GM23338 (cell line): ENCODE results near the gene SRD5A3. TPM values are rescaled to one million over a fixed set of nuclear protein-coding genes. Genes with fewer than 3 reads are reported as not detected.

Source experiments
- ATAC-seq: fragments of 200-7000 bp; cut with Tn5 transposase; 3 replicates; pipeline ENCODE4 v1.9.1; 2020
- DNase-seq: peaks from one replicate; pipeline ENCODE4 v3.0.0-alpha.2; 2015; ENCODE audit warnings: low spot score
- H2AFZ ChIP-seq: fragments of 200-600 bp; sonication (generic); 2 replicates; pipeline ENCODE4 v1.8.0; 2016; ENCODE audit warnings: antibody characterized with exemption, mild to moderate bottlenecking, moderate library complexity
- H3F3A ChIP-seq: fragments of 200-600 bp; sonication (generic); replicated peaks from 2 replicates; pipeline ENCODE4 v1.8.0; 2017; ENCODE audit warnings: antibody characterized with exemption, mixed run types, low read depth
- H3K27ac ChIP-seq: fragments of 200-600 bp; sonication (generic); 2 replicates; pipeline ENCODE4 v1.6.1; 2016; ENCODE audit warnings: low read depth
- H3K27me3 ChIP-seq: fragments of 200-600 bp; sonication (generic); 2 replicates; pipeline ENCODE4 v1.8.0; 2016; ENCODE audit warnings: mild to moderate bottlenecking, mixed run types, moderate library complexity; ENCODE audit not compliant: insufficient read depth
- H3K36me3 ChIP-seq: fragments of 200-600 bp; sonication (generic); 2 replicates; pipeline ENCODE4 v1.8.0; 2016; ENCODE audit warnings: mild to moderate bottlenecking; ENCODE audit not compliant: insufficient read depth
- H3K4me1 ChIP-seq: fragments of 200-600 bp; sonication (generic); 2 replicates; pipeline ENCODE4 v1.8.0; 2016; ENCODE audit warnings: mild to moderate bottlenecking, moderate library complexity; ENCODE audit not compliant: insufficient read depth
- H3K4me2 ChIP-seq: fragments of 200-600 bp; sonication (generic); 2 replicates; pipeline ENCODE4 v1.7.1; 2017; ENCODE audit warnings: mixed run types
- H3K4me3 ChIP-seq: fragments of 200-600 bp; sonication (generic); 2 replicates; pipeline ENCODE4 v1.6.1; 2016; ENCODE audit warnings: mixed run types
- H3K79me2 ChIP-seq: fragments of 200-600 bp; sonication (generic); replicated peaks from 2 replicates; pipeline ENCODE4 v1.8.0; 2017; ENCODE audit warnings: mild to moderate bottlenecking; ENCODE audit not compliant: insufficient read depth
- H3K9me2 ChIP-seq: fragments of 200-600 bp; sonication (generic); 2 replicates; pipeline ENCODE4 v1.8.0; 2017; ENCODE audit not compliant: insufficient read depth
- H4K20me1 ChIP-seq: fragments of 200-600 bp; sonication (generic); replicated peaks from 2 replicates; pipeline ENCODE4 v1.8.0; 2017; ENCODE audit warnings: mild to moderate bottlenecking; ENCODE audit not compliant: insufficient read depth
- H3K27ac Mint-ChIP-seq: 2 replicates; pipeline ENCODE4 v1.8.0; 2020; ENCODE audit warnings: inconsistent platforms, mild to moderate bottlenecking, moderate library complexity, mixed read lengths
- H3K27me3 Mint-ChIP-seq: 3 replicates; pipeline ENCODE4 v1.8.0; 2022; ENCODE audit warnings: low read depth, mild to moderate bottlenecking, moderate library complexity, mixed read lengths, inconsistent platforms; ENCODE audit not compliant: insufficient read depth, poor library complexity
- H3K36me3 Mint-ChIP-seq: 3 replicates; pipeline ENCODE4 v1.8.0; 2021; ENCODE audit warnings: low read depth, mild to moderate bottlenecking, inconsistent platforms, moderate library complexity, mixed read lengths
- H3K4me1 Mint-ChIP-seq: 3 replicates; pipeline ENCODE4 v1.8.0; 2020; ENCODE audit warnings: mild to moderate bottlenecking, inconsistent platforms, mixed read lengths
- H3K4me3 Mint-ChIP-seq: 3 replicates; pipeline ENCODE4 v1.8.0; 2021; ENCODE audit warnings: moderate library complexity, mild to moderate bottlenecking, inconsistent platforms, mixed read lengths
- H3K9me3 Mint-ChIP-seq: 3 replicates; pipeline ENCODE4 v1.8.0; 2020; ENCODE audit warnings: moderate library complexity, mild to moderate bottlenecking, inconsistent platforms, mixed read lengths
- CTCF ChIP-seq, 2 experiments: fragments of 200-600 bp in 1 of 2; sonication (generic) in 1 of 2; conservative IDR thresholded peaks; 2 replicates each; pipeline versions ENCODE4 v1.5.1 to v1.6.1; 2016 to 2017; ENCODE audit warnings: antibody characterized with exemption in 2 of 2, low read depth in 2 of 2, mild to moderate bottlenecking in 2 of 2, moderate library complexity in 1 of 2
- ETS1 ChIP-seq: IDR thresholded peaks from 2 replicates; pipeline ENCODE4 v1.6.1; 2016; ENCODE audit warnings: antibody characterized with exemption
- EZH2 ChIP-seq: fragments of 200-600 bp; sonication (generic); IDR thresholded peaks from one replicate; pipeline ENCODE4 v1.8.0; 2017; ENCODE audit warnings: antibody characterized with exemption, mild to moderate bottlenecking, low read depth; ENCODE audit not compliant: unreplicated experiment
- EZH2phosphoT487 ChIP-seq: fragments of 200-600 bp; sonication (generic); IDR thresholded peaks from one replicate; pipeline ENCODE4 v1.8.1; 2018; ENCODE audit warnings: antibody characterized with exemption; ENCODE audit not compliant: unreplicated experiment
- JUNB ChIP-seq: IDR thresholded peaks from one replicate; pipeline ENCODE4 v1.6.1; 2016; ENCODE audit warnings: antibody characterized with exemption; ENCODE audit not compliant: unreplicated experiment
- NANOG ChIP-seq: IDR thresholded peaks from 2 replicates; pipeline ENCODE4 v1.6.1; 2016; ENCODE audit warnings: antibody characterized with exemption, borderline replicate concordance
- POLR2AphosphoS5 ChIP-seq: IDR thresholded peaks from 2 replicates; pipeline ENCODE4 v1.6.1; 2016; ENCODE audit warnings: antibody characterized with exemption, low read depth
- REST ChIP-seq: IDR thresholded peaks from one replicate; pipeline ENCODE4 v1.6.1; 2018; ENCODE audit warnings: antibody characterized with exemption; ENCODE audit not compliant: unreplicated experiment
- STAT1 ChIP-seq: IDR thresholded peaks from one replicate; pipeline ENCODE4 v1.6.1; 2016; ENCODE audit warnings: antibody characterized with exemption; ENCODE audit not compliant: unreplicated experiment
- ZNF114 ChIP-seq: fragments of 250-450 bp; sonication (Bioruptor Pico); IDR thresholded peaks from 2 replicates; pipeline ENCODE4 v1.5.0; 2020; ENCODE audit warnings: mild to moderate bottlenecking, moderate library complexity
- ZNF331 ChIP-seq: fragments of 250-450 bp; sonication (Bioruptor Pico); IDR thresholded peaks from 2 replicates; pipeline ENCODE4 v1.5.0; 2020; ENCODE audit warnings: low read depth, mild to moderate bottlenecking, moderate library complexity
- polyA plus RNA-seq: library from polyadenylated mRNA; unstranded; fragments of >200 nt; fragmentation: Nextera tagmentation; extraction: Ambion mirVana; gene quantifications from 2 replicates; pipeline ENCODE4 v1.2.1, GENCODE V29; 2016
- total RNA-seq: library from RNA; depleted of rRNA; stranded (reverse); fragments of >200 nt; shearing (Covaris generic); gene quantifications from 2 replicates; pipeline ENCODE4 v1.2.3, GENCODE V29; 2014

The SRD5A3 gene
- total and polyA plus RNA-seq, 2 experiments from 2014 or later: 23.0 to 49.9 TPM

- no peak for TF ChIP-seq ETS1
- no peak for TF ChIP-seq NANOG
- TF ChIP-seq CTCF (conservative IDR thresholded peaks at IDR 0.05; ENCODE audit: low read depth in 2 of 2): no peak
- no peak for TF ChIP-seq REST
- TF ChIP-seq ZNF331 (CRISPR knock-in tag): no peak
- TF ChIP-seq JUNB: no peak
- TF ChIP-seq POLR2AphosphoS5: no peak
- no peak for TF ChIP-seq ZNF114 (CRISPR knock-in tag)
Observed at GRCh38 chr4:55329012-55329411, 17.0 kb upstream of the SRD5A3 start (continued).

- H3K4me3 ChIP-seq: no peak overlapping the region
- peaks cover 14% of the 10 kb centered on the region for H3K9me3 Mint-ChIP-seq
- no peak overlapping the region for H3K4me2 ChIP-seq
- ATAC-seq (no peak), DNase-seq (no peak)
- H3K4me1 Mint-ChIP-seq: no peaks in the 10 kb centered on the region
- H4K20me1 ChIP-seq: no peaks in the 10 kb centered on the region
- H2AFZ ChIP-seq: 0 out of 2 replicates have a peak overlapping the region, but pooled peaks have one; percentile 57
- H3K9me2 ChIP-seq: no peaks in the 10 kb centered on the region; the same call in 1 of the 2 replicates
- H3K27ac ChIP-seq: no peak overlapping the region
- no peaks in the 10 kb centered on the region for H3F3A ChIP-seq
- H3K27me3 ChIP-seq: no peaks in the 10 kb centered on the region
- no peaks in the 10 kb centered on the region for H3K79me2 ChIP-seq
- no peaks in the 10 kb centered on the region for H3K36me3 ChIP-seq
- H3K27me3 Mint-ChIP-seq: peaks cover 4% of the 10 kb centered on the region
- H3K4me3 Mint-ChIP-seq: no peak overlapping the region
- H3K27ac Mint-ChIP-seq: no peak overlapping the region
- H3K36me3 Mint-ChIP-seq: no peaks in the 10 kb centered on the region; the same call in 2 of the 3 replicates
- no peaks in the 10 kb centered on the region for H3K4me1 ChIP-seq
- no peak for TF ChIP-seq EZH2phosphoT487
- TF ChIP-seq STAT1: no peak
- no peak for TF ChIP-seq JUNB
- no peak for TF ChIP-seq EZH2
Observed at GRCh38 chr4:55330241-55330640, 15.8 kb upstream of the SRD5A3 start.
